NCI-H1105 treated with DMSO at 0.1 percent for 48 hours (cell line): ENCODE data around the gene GK2.

Experiments
- DNase-seq: peaks from one replicate; lab custom pipeline; 2025; lab: John Stamatoyannopoulos, UW

The GK2 gene

DNA sequence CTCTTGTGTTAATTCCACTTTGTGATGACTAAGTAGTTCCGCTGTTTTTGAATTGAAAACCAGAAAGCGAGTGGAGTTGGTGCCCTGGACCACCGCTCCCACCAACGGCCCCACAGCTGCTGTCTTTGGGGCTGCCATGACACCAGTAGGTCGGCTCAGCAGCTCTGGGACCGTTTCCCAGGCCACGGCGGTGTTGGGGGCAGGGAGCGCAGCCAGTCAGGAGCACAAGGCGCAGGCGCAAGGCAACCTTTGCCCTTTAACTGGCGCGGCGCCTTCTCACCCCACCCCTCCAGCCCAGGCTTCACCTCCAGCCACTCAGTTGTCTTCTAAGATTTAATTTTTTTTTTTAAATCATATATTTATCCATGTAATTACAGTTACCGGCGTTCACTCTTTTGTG is at the start of gene GK2:
Gene GK2, minus strand, starts transcription at position 166 of the 400 bp plus-strand sequence. Its CDS starts 28 bp downstream, at position 138.
- DNase-seq: no peak

DNA sequence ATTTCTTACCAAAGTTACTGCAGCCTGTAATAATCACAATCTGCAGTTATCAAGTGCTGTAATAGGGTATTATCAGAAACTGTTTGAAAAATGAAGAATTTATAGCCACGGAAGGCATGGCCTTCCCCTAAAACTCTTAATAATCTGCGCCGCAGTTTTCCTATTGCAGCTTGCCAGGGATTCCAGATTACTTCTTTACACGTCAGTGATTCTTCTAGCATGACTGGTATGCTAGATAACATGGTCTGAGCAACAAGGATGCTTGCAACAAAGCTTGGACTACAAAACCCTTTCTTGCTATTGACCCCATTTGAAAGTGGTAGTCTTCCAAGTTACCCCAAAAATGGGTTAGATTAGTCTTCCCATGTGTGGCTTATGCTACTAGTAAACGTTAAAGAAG is 47.2 kb upstream of the GK2 start:
- no peak for DNase-seq

DNA sequence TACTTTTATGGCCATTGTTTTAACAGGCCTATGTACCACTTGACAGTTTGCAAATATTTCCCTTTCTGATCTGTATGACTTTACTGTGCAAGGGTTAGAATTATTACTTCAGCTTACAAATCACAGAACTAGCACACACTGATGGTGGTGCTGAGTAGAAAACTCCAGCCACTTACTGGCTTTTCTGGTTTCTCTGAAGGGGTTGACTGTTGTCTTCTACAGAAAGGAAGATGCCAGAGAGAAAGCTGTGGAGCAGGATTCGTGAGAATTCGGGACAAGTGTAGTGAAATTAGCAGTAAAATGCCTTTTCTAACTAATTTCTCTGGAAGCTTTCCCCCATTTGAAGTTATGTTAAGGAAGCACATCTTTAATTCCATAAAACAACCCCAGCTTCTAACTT is 46.6 kb upstream of the GK2 start:
- DNase-seq: no peak

- DNase-seq: no peak
Measured at GRCh38 chr4:79450053-79450452, 42.0 kb upstream of the GK2 start.

DNA sequence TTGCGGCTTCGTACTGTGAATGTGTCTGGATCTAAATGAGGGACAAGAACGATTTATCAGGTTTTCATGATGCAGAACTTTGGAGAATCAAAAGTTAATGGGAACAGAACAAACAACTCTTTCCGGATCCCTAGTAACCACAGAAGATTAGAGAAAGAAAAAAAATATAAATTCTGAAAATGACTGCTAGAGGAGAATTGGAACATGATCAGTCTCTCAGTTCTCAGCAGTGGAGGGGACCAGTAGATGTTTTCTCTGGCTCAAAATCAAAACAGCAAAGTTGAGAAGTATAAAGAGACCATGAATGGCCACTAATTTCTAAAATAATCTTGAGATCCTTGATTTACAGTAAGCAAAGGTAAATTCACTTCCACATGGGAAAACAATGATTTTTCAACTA is 38.1 kb upstream of the GK2 start:
- no peak for DNase-seq

DNA sequence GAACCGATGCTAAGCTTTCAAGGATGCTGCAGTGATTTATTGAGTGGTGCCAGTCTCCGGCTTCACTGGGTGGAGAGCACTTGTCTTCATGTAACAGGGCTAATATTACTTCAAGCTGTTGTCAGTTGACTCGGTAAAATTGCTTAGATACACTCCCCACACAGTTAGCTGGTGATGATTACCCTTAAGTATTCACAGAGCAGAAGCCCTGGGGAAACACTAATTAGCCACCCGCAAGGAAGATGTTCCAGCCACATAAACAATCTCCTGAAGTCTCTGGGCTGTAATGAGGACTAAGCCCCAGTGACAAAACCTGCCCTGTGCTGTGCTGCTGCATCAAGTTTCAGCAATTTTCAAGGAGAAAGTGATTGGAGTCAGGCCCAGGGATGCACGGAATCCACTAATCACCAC is 37.3 kb upstream of the GK2 start:
- peak; percentile 88 for DNase-seq

DNA sequence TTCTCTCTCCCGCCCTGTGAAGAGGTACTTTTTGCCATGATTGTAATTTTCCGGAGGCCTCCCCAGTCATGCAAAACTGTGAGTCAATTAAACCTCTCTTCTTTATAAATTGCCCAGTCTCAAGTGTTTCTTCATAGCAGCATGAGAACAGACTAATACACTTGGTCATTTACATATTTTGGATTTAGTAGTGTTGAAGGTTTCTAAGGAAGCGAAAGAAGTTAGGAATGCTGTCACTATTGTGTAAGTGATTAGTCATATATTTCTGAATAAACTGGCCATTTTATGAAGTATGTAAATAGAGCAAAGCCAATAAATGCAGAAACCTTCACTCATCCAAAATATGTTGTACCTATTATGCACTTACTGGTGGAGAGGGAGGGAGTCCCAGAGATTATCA is 34.4 kb upstream of the GK2 start:
- no peak for DNase-seq

DNA sequence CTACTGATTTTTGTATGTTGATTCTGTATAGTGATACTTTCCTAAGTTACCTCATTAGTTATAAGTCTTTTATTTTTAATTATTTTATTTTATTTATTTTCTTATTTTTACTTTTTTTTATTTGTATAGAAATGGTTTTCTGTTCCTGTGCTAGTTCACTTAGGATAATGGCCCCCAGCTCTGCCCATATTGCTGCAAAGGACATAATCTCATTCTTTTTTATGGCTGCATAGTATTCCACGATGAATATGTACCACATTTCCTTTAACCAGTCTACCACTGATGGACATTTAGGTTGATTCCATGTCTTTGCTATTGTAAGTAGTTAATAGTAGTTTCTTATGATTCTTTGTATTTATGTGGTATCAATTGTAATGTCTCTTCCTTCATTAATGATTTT is 31.5 kb upstream of the GK2 start:
- no peak for DNase-seq

DNA sequence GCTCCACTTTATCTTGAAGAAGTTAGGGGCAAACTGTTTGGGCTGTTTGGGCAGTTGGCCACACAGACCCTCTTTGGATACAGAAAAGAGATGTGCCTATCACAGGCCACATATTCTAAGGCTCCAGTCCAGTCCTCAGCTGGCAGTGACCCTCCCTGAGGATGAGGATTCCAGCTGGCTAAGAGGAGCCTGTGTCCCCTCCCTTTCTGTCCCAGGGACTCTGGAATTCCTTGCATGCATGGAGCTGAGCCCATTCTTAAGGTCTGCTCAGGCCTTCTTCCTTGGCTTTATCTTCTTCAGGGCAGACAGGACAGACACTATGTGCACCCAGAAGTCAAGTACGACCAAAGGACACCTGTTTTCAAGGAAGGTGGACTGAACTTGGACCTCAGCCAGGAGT is 23.8 kb upstream of the GK2 start:
- no peak for DNase-seq

GRCh38 chr4:79429113-79429903 is 21.3 kb upstream of the GK2 start:
- DNase-seq: no peak

DNA sequence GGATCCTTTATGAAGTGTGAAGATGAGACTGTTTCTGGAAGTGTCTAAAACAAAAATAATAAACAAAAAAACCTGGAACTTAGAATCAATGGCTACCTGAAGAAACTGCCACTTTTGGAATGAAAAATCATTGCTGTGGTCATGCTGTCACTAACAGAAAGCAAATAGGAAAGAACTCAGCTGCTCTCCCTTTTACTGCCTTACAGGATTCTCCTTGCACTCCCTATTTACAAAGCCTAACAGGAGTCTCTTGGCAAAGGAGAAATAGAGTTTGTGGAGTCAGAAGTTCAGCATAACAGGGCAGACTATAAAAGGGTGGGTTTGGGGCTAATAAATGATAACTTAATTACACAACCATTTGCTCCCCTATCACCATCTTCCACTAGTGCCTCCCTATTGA is 19.0 kb upstream of the GK2 start:
- no peak for DNase-seq

GRCh38 chr4:79425586-79425985 is 17.6 kb upstream of the GK2 start:
- no peak for DNase-seq

GRCh38 chr4:79421483-79421882 is 13.5 kb upstream of the GK2 start:
- DNase-seq: no peak

DNA sequence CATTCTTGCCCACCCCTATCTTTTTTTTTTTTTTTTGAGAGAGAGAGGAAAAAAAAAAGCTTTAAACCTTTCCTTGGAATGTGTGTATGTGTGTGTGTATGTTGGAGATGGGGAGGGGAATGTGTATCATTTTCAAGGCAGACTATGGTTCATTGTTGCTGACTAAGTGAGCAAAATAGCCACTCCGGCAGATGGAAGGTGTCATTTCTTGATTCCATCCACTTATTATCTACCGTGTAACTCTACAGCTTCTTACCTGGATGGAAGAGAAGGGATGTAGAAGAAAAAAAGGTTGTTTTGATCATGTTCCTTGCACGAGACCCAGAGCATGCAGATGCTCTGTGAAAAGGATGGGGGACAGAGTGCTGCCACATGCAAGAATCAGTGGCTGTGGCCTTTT is 5.9 kb upstream of the GK2 start:
- peak; percentile 25 for DNase-seq

DNA sequence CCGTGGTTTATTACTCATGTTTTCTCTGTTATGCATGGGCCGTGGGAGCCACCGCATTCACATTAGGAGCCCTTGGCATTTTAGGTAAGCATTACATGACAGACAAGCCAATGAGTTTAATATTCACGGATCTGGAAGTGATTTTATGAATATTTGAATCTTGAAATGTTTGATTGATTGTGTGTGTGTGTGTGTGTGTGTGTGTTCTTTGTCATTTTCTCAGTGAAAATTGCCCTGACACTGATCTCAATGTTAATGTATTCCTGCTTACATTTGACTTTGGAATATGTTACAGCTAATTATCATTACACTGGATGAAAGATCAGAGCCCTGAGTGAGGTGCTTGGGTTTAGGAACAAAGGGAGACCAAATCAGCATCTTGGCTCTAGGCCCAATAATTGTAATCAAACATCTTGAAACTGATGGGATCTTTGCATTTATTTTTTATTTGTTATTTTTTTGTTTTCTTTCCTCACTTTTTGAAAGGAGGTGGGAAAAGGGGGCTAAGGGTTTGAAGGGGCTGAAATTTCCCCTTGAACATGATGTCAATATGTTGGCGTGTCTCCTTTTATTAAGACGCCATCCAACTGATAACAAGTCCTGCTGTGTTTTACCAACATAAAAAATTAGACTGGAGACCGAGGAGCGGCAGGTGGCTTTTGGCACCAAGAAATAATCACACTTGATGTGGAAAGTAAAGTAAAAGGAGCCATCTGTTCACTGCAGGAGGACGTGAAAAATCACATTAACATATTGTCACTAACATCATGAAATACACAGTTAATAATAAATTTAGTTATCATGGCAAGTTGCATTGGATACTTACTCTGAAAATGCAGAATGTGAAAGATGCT is 5.2 kb upstream of the GK2 start:
- DNase-seq: peak; percentile 87

- DNase-seq: no peak
Measured at GRCh38 chr4:79404666-79405065, 3.4 kb downstream of the GK2 start.

GRCh38 chr4:79403356-79403755 is 4.7 kb downstream of the GK2 start:
- no peak for DNase-seq

DNA sequence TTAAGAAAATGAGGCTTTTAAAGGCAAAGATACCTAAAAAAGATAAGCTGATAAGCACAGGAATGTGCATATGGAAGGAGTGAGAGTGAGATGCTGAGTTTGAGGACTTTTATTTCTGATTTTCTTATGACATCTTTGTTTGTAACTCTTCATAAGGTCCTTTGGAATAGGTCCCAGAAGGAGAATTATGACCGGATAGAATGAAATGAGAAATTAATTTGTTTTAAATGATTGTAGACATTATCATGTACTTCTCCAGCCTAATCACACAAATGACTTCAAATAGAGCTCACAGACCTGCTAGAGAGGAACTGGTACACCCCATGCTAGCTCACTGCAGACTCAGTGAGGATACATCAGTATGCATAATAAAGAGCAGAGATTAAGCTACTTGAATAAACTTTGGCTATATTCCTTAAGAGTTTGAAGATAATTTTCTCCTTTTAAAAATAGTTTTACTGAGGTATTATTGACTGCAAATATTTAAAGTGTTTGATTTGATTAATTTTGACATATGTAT is 5.6 kb downstream of the GK2 start:
- DNase-seq: no peak

DNA sequence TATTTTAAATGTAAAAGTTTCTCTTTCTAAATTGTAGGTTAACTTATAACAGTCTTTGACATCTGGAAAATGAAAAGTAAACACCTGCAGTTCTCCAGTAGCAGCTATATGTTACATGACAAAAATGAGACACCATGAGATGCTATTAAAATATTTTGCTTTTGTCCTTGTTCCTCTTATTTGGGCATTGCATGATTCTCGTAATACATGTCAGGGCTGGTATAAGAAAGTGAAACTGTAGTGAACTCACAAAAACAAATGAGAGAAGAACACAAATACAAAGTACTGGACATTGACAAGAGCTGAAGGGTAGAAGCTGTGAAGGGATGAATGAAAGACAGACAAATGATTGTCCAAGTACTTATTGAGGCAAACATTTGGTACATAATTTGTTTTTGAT is 9.0 kb downstream of the GK2 start:
- no peak for DNase-seq

DNA sequence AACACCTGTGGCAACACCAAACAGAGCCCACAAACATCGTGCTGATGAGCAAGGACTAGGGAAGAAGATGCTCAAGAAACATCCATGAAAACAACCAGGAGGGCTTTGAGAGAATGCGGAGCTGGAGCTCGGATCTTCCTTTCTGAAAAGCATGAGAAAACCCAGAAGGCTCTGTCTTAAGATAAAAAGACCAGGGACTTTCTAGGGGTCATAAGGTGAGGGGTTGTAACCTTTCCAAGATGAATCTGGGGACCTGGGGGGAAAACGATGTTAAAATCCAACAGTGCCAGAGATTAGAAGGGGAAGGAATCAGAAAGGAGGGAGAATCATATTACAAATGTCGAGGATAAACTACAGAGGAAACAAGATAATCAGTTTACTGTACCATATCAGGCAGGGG is 10.1 kb downstream of the GK2 start:
- DNase-seq: no peak

GRCh38 chr4:79396794-79397193 is 11.2 kb downstream of the GK2 start:
- DNase-seq: no peak

DNA sequence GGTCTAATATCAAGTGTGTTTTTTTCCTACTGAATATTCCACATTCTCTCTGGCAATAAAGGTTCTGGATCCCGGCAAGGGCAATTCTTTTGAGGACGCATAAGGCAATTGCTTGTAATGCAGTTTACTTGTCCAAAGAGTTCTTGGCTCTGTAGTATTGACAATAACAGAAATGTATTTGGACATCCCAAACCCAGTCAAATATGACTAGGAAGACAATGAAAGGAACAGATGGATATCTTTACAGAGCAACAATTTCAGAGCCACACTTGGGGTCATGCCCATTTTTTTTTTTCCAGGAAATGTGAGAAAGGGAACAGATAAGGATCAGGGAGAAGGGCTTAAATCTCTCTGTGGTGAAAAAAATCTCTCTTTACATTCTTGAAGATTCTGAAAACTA is 12.2 kb downstream of the GK2 start:
- DNase-seq: no peak

DNA sequence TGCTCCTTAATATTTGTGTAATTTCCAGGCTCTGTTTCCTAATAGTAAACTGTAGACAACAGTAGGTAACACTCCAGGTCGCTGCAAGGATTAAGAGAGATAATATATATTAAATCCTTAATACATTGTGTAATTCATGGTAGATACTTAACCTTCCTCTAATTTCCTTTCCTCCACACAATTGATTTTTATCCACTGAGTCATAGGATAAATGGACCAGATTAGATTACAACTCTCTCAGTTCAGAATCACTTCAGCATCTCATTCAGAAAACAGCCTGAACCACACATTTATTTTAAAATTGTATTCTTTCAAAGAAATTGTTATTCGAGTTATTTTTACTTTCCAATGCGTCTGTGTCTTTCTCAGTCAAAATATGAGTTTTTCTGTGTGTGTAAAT is 17.1 kb downstream of the GK2 start:
- DNase-seq: no peak
